ENCODE measurements around the gene ITPR2.
A peak's percentile ranks its signal among the peaks of the same experiment; 100 is the strongest.
"Not testable (repeated sequence)": the region's sequence is repeated elsewhere in the genome, so short reads cannot be mapped to it uniquely, and the experiment has no call there.

Gene ITPR2

DNA sequence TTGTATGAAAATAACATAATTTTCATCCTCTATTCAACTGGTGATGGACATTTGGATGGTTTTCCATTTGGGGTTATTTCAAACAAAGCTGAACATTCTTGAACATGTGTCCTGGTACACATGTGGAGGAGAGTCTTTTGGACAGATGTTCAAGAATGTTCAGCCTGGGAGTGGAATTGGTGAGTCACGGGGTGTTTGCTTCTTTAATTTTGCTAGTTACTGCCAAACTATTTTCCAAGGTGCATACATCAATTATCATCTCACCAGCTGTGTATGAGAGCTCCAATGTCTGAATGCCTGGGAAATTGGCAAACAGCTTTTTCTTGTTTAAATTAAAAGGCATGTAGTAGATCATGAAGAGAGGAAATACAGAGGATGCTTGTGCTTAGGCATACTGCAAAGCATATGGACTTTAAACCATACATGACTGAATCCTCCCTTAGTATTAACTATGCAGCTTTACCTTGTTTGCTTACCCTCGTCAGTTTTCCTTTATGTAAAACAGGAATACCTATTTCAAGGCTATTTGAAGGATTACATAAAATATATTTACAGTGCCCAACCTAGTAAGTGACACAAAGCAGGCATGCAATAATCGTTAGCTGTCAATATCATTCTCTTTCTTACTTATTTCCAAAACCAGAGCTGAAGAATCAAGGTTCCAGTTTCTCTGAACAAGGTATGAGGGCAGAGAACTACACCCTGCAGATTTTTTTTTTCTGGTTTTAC, 152.1 kb downstream of the ITPR2 start:
- no peak overlapping the region for H3K27ac ChIP-seq
- TF ChIP-seq, protein P1, sequence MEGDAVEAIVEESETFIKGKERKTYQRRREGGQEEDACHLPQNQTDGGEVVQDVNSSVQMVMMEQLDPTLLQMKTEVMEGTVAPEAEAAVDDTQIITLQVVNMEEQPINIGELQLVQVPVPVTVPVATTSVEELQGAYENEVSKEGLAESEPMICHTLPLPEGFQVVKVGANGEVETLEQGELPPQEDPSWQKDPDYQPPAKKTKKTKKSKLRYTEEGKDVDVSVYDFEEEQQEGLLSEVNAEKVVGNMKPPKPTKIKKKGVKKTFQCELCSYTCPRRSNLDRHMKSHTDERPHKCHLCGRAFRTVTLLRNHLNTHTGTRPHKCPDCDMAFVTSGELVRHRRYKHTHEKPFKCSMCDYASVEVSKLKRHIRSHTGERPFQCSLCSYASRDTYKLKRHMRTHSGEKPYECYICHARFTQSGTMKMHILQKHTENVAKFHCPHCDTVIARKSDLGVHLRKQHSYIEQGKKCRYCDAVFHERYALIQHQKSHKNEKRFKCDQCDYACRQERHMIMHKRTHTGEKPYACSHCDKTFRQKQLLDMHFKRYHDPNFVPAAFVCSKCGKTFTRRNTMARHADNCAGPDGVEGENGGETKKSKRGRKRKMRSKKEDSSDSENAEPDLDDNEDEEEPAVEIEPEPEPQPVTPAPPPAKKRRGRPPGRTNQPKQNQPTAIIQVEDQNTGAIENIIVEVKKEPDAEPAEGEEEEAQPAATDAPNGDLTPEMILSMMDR (conservative IDR thresholded peaks at IDR 0.05; ENCODE audit: low read depth): no peak
- CTCF ChIA-PET: interaction anchor here (0.5 to 0.7 kb wide), 2 partner anchors 1083 to 1116 kb away, joined by 3 to 4 read pairs; no protein-coding TSS in a partner anchor
- POLR2A ChIA-PET (ENCODE audit: low non-redundant PET): no interaction called here
- DNase-seq (ENCODE audit: low spot score): peak; percentile 10

- TF ChIP-seq, protein P1 (conservative IDR thresholded peaks at IDR 0.05; ENCODE audit: low read depth): no peak
- CTCF ChIA-PET: no interaction called here
- DNase-seq (ENCODE audit: low spot score): no peak
- no peak overlapping the region for H3K27ac ChIP-seq
- POLR2A ChIA-PET (ENCODE audit: low non-redundant PET): no interaction called here
Observed at GRCh38 chr12:26678697-26679660, 154.0 kb downstream of the ITPR2 start.

DNA sequence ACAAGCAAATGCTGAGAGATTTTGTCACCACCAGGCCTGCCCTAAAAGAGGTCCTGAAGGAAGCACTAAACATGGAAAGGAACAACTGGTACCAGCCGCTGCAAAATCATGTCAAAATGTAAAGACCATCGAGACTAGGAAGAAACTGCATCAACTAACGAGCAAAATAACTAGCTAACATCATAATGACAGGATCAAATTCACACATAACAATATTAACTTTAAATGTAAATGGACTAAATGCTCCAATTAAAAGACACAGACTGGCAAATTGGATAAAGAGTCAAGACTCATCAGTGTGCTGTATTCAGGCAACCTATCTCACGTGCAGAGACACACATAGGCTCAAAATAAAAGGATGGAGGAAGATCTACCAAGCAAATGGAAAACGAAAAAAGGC, 161.5 kb downstream of the ITPR2 start:
- H3K27ac ChIP-seq; CTCF ChIA-PET; DNase-seq (ENCODE audit: low spot score); POLR2A ChIA-PET (ENCODE audit: low non-redundant PET): not testable (repeated sequence)

- ChIA-PET CTCF (no interaction called here), POLR2A (ENCODE audit: low non-redundant PET) (no interaction called here)
- H3K27ac ChIP-seq: no peak overlapping the region
Observed at GRCh38 chr12:26668847-26669246, 164.1 kb downstream of the ITPR2 start.

DNA sequence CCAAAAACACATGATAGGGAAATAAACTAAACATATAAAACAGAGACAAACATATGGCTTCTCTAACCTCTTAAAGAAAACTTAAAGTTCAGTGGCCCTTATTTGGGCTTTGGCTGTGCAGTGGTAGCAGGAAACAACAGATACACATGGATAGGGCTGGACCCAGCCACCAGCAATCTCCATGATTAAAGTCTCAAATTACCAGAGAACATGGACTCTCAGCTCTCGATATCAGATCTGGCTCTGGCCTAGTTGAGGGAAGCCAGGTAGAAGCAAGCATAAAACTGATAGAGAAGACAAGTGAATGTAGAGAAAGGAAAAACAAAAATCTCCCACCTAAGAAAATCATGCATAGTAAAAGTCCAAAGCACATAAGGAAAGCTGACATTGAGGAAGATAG, 164.8 kb downstream of the ITPR2 start:
- no peak overlapping the region for H3K27ac ChIP-seq
- TF ChIP-seq, protein P1 (conservative IDR thresholded peaks at IDR 0.05; ENCODE audit: low read depth): no peak
- POLR2A ChIA-PET (ENCODE audit: low non-redundant PET): no interaction called here
- no peak for DNase-seq (ENCODE audit: low spot score)
- CTCF ChIA-PET: no interaction called here

More at GRCh38 chr12:26668847-26669246, 164.1 kb downstream of the ITPR2 start:
- no peak for DNase-seq (ENCODE audit: low spot score)
- TF ChIP-seq, protein P1 (conservative IDR thresholded peaks at IDR 0.05; ENCODE audit: low read depth): no peak

DNA sequence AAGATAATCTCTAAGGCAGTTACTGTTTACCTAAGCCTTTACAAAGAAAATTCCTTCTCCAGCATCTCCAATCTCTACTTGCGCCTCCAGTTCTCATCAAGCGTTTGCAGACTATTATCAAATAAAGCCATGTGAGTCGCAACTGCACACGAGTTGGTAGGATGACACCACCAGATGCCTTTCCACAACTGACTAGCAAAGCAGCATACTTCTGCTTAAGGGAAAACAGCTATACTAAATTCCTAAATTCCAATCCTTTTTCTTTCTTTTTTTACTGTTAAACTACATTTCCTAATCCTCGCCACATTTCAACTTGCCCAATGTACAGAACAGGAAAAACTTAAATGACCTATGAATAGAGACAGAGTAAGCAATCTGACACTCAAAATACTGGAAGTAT, 166.7 kb downstream of the ITPR2 start:
- ChIA-PET POLR2A (ENCODE audit: low non-redundant PET) (no interaction called here), CTCF (interaction anchor here (0.5 to 0.7 kb wide), 3 partner anchors 71 to 833 kb away, joined by 3 to 4 read pairs (median 3); no protein-coding TSS in a partner anchor)
- no peak overlapping the region for H3K27ac ChIP-seq
- DNase-seq (ENCODE audit: low spot score): no peak
- TF ChIP-seq, protein P1 (conservative IDR thresholded peaks at IDR 0.05; ENCODE audit: low read depth): no peak

Measured in RWPE1 (cell line).